Activated B cell treated with CpG ODN at 0.5 μM for 24 hours (primary cell): ENCODE data around the gene KLK7. TPM values are rescaled to one million over a fixed set of nuclear protein-coding genes. Genes with fewer than 3 reads are reported as not detected.

Experiments used
- ATAC-seq: fragments of 200-7000 bp; cut with Tn5 transposase; one replicate; pipeline ENCODE4 v1.10.0; 2021; ENCODE audit warnings: low read depth, mild to moderate bottlenecking, moderate library complexity
- CTCF ChIA-PET: fragments of 350-600 bp; sonication (Branson Sonifier 250); formaldehyde crosslinking; loops from one replicate; lab custom pipeline; 2021; ENCODE audit warnings: antibody characterized with exemption; lab: Charles Lee
- POLR2A ChIA-PET: fragments of 350-600 bp; sonication (Branson Sonifier 250); formaldehyde crosslinking; loops from one replicate; lab custom pipeline; 2021; ENCODE audit warnings: antibody characterized with exemption; lab: Charles Lee
- DNase-seq: peaks from one replicate; pipeline ENCODE4 v3.0.0; 2022
- H3K27ac Mint-ChIP-seq: one replicate; pipeline ENCODE4 v1.8.0; 2020; ENCODE audit warnings: mixed read lengths
- H3K27me3 Mint-ChIP-seq: one replicate; pipeline ENCODE4 v1.8.0; 2021; ENCODE audit warnings: mixed read lengths
- H3K36me3 Mint-ChIP-seq: one replicate; pipeline ENCODE4 v1.8.0; 2021; ENCODE audit warnings: low read depth, mixed read lengths
- H3K4me1 Mint-ChIP-seq: one replicate; pipeline ENCODE4 v1.8.0; 2021; ENCODE audit warnings: mixed read lengths
- H3K4me3 Mint-ChIP-seq: one replicate; pipeline ENCODE4 v1.8.0; 2020; ENCODE audit warnings: mild to moderate bottlenecking, mixed read lengths
- H3K9me3 Mint-ChIP-seq: one replicate; pipeline ENCODE4 v1.8.0; 2020; ENCODE audit warnings: mixed read lengths
- CTCF ChIP-seq: fragments of 200-600 bp; IDR thresholded peaks from one replicate; pipeline ENCODE4 v1.8.0; 2022; ENCODE audit warnings: antibody characterized with exemption, mild to moderate bottlenecking
- intact Hi-C: fragments of 100-400 bp; cut with micrococcal nuclease; formaldehyde crosslinking; loops from one replicate; pipeline ENCODE4 v1.15.1; 2024
- total RNA-seq: library from RNA; stranded (reverse); gene quantifications from 2 replicates; pipeline ENCODE4 v1.2.3, GENCODE V29; 2022

Gene KLK7
- total RNA-seq, 1 donor from 2014 or later = not detected

DNA sequence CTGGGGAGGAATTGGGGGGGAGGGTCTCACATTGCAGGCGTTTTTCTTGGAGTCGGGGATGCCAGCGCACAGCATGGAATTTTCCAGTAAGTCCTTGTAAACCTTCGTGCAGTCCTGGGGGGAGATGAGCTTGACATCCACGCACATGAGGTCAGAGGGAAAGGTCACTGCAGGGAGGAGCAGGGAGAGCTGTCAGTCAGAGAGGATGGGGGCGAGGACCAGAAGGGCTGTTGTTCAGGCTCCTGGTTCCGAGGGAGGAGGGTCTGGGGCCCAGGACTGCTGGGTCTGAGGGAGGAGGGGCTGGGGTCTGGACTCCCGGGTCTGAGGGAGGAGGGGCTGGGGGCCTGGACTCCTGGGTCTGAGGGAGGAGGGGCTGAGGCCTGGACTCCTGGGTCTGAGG is 4.0 kb downstream of the KLK7 start:
- ChIA-PET CTCF (no interaction called here), POLR2A (no interaction called here)
- H3K4me3 Mint-ChIP-seq = no peak overlapping the region
- ATAC-seq (no peak), DNase-seq (no peak)
- peaks cover 30% of the 10 kb centered on the region for H3K27me3 Mint-ChIP-seq
- no peaks in the 10 kb centered on the region for H3K36me3 Mint-ChIP-seq
- H3K27ac Mint-ChIP-seq = no peak overlapping the region
- intact Hi-C loops = no loop called here
- H3K9me3 Mint-ChIP-seq = no peaks in the 10 kb centered on the region
- no peaks in the 10 kb centered on the region for H3K4me1 Mint-ChIP-seq
- no peak for TF ChIP-seq CTCF

DNA sequence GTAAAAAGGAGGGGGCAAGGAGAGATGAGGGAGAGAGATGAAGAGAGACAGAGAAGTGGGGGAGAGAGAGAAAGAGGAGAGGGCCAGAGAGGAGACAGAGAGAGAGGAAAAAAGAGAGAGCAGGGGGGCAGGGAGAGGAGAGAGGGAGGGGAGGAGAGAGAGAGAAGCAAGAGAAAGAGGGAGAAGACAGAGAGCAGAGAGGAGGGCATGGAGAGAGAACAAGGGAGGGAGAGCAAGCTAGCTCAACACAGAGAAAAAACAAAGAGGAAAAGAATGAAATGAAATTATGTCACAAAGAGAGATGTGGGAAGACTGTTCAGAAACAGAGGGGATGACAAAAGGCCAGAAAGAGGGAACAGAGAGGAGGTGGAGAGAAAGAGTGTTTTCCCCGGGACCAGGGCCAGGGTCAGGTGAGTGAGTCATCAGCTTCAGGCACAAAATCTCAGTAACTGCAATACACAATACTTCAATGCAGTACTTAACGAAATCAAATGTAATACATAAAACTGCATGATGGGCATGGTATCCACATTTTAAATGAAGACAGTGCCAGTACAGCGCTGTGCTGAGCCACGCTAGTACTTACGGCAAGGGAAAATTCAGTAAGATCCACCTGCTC is 4.8 kb downstream of the KLK7 start:
- Mint-ChIP-seq H3K27ac (no peak overlapping the region), H3K4me3 (no peak overlapping the region), H3K27me3 (peaks cover 33% of the 10 kb centered on the region), H3K36me3 (no peaks in the 10 kb centered on the region), H3K9me3 (no peaks in the 10 kb centered on the region), H3K4me1 (no peaks in the 10 kb centered on the region)
- intact Hi-C loops = no loop called here
- CTCF ChIA-PET = no interaction called here
- DNase-seq = no peak
- ATAC-seq = no peak
- POLR2A ChIA-PET = no interaction called here
- no peak for TF ChIP-seq CTCF

- Mint-ChIP-seq H3K36me3 (no peaks in the 10 kb centered on the region), H3K4me3 (no peak overlapping the region), H3K27ac (no peak overlapping the region), H3K4me1 (no peaks in the 10 kb centered on the region), H3K9me3 (no peaks in the 10 kb centered on the region), H3K27me3 (peaks cover 32% of the 10 kb centered on the region)
- no peak for ATAC-seq
- TF ChIP-seq CTCF = no peak
- CTCF ChIA-PET = no interaction called here
- no peak for DNase-seq
- intact Hi-C loops = no loop called here
- POLR2A ChIA-PET = interaction anchor here (0.6 kb wide), 1 partner anchor 173 kb away, joined by 7 read pairs; no protein-coding TSS in a partner anchor
These were observed 6.1 kb downstream of the KLK7 start for GRCh38 chr19:50977626-50978025.

- CTCF ChIA-PET = no interaction called here
- Mint-ChIP-seq H3K27me3 (peaks cover 30% of the 10 kb centered on the region), H3K9me3 (no peaks in the 10 kb centered on the region), H3K4me1 (no peaks in the 10 kb centered on the region), H3K4me3 (no peak overlapping the region), H3K27ac (no peak overlapping the region), H3K36me3 (no peaks in the 10 kb centered on the region)
- intact Hi-C loops = no loop called here
- POLR2A ChIA-PET = no interaction called here
- DNase-seq (no peak), ATAC-seq (no peak)
- TF ChIP-seq CTCF = no peak
These were observed 8.0 kb downstream of the KLK7 start for GRCh38 chr19:50975766-50976165.

- no peak for ATAC-seq
- Mint-ChIP-seq H3K27ac (no peak overlapping the region), H3K4me1 (no peaks in the 10 kb centered on the region), H3K4me3 (no peak overlapping the region), H3K36me3 (no peaks in the 10 kb centered on the region), H3K9me3 (no peaks in the 10 kb centered on the region), H3K27me3 (peaks cover 34% of the 10 kb centered on the region)
- CTCF ChIA-PET = no interaction called here
- POLR2A ChIA-PET = no interaction called here
- intact Hi-C loops = no loop called here
- no peak for TF ChIP-seq CTCF
- no peak for DNase-seq
These were observed 8.8 kb downstream of the KLK7 start for GRCh38 chr19:50974702-50975556.
